PFSK-1 (cell line): ENCODE data around the gene HDAC7.

Experiments used
- FOXP2 ChIP-seq: optimal IDR thresholded peaks from 2 replicates; pipeline ENCODE3; 2011; ENCODE audit warnings: borderline replicate concordance, control low read depth, inconsistent platforms; ENCODE audit not compliant: insufficient read depth; ENCODE audit errors: extremely low read length, extremely low read depth
- POLR2AphosphoS5 ChIP-seq: IDR thresholded peaks from 2 replicates; pipeline ENCODE4 v1.6.1; 2012; ENCODE audit warnings: low read depth, mild to moderate bottlenecking, control low read depth, low read length, moderate library complexity
- REST ChIP-seq, 2 experiments: IDR thresholded peaks; 2 replicates each; pipeline versions ENCODE4 v1.6.1 to v1.8.0; 2011 to 2012; ENCODE audit warnings: low read depth in 2 of 2, low read length in 2 of 2, control low read depth in 1 of 2, inconsistent platforms in 1 of 2, mild to moderate bottlenecking in 1 of 2, moderate library complexity in 1 of 2; ENCODE audit not compliant: insufficient read depth in 1 of 2
- SIN3A ChIP-seq: IDR thresholded peaks from 2 replicates; pipeline ENCODE4 v1.6.1; 2012; ENCODE audit warnings: mild to moderate bottlenecking, low read length, moderate library complexity, borderline replicate concordance; ENCODE audit not compliant: insufficient read depth
- TAF1 ChIP-seq: IDR thresholded peaks from 2 replicates; pipeline ENCODE4 v1.6.1; 2012; ENCODE audit warnings: low read length, control low read depth, borderline replicate concordance; ENCODE audit not compliant: insufficient read depth

DNA sequence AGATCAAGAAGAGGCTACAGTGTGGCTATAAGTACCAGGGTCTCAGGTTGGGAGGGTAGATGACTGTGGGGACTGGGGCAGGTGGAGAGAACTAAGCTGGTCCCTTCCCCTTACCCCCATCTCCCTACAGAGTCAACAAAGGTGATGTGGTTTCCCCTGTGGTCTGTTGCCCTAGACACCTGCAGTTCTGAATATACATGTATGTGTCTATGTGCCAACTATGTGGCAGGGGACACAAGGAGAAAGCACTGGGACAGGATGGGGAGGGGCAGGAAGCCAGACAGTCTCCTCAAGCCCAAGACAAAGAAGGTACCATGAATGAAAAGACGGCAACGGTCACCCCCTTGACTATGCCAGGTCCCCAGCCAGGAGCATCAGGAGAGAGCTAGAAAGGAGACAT lies 4.5 kb upstream of the HDAC7 start:
- no peak for TF ChIP-seq TAF1
- TF ChIP-seq REST (IDR thresholded peaks at IDR 0.05; ENCODE audit: insufficient read depth in 1 of 2, low read depth in 2 of 2, low read length in 2 of 2): no peak
- TF ChIP-seq POLR2AphosphoS5: no peak
- no peak for TF ChIP-seq FOXP2
- TF ChIP-seq SIN3A: no peak
